GM12878 (cell line): ENCODE data around the gene SCAND1. TPM values are rescaled to one million over a fixed set of nuclear protein-coding genes. Genes with fewer than 3 reads are reported as not detected.
A peak's percentile ranks its signal among the peaks of the same experiment; 100 is the strongest.

Experiments used
- BCL3 ChIP-seq: IDR thresholded peaks from 2 replicates; pipeline ENCODE4 v1.6.1; 2011; ENCODE audit warnings: borderline replicate concordance, low read depth, mild to moderate bottlenecking, moderate library complexity, low read length; ENCODE audit not compliant: insufficient read depth, poor library complexity, severe bottlenecking
- CBX3 ChIP-seq: fragments of 200-600 bp; sonication (generic); IDR thresholded peaks from 2 replicates; pipeline ENCODE4 v1.6.1; 2016; ENCODE audit warnings: low read depth, borderline replicate concordance
- E2F8 ChIP-seq: fragments of 450-650 bp; IDR thresholded peaks from 2 replicates; pipeline ENCODE4 v1.6.1; 2018; ENCODE audit warnings: mild to moderate bottlenecking, low read depth, moderate library complexity; ENCODE audit not compliant: partially characterized antibody
- E4F1 ChIP-seq: fragments of 450-650 bp; IDR thresholded peaks from 2 replicates; pipeline ENCODE4 v1.6.1; 2018; ENCODE audit warnings: borderline replicate concordance, mild to moderate bottlenecking; ENCODE audit not compliant: partially characterized antibody
- GATAD2B ChIP-seq: fragments of 450-650 bp; conservative IDR thresholded peaks from 2 replicates; pipeline ENCODE4 v1.6.1; 2017; ENCODE audit warnings: low read depth, mild to moderate bottlenecking, moderate library complexity
- KAT2A ChIP-seq: conservative IDR thresholded peaks from 2 replicates; pipeline ENCODE4 v1.6.1; 2011; ENCODE audit warnings: low read depth, low read length; ENCODE audit not compliant: control insufficient read depth
- KLF5 ChIP-seq: fragments of 450-650 bp; IDR thresholded peaks from 2 replicates; pipeline ENCODE4 v1.6.1; 2014; ENCODE audit warnings: mild to moderate bottlenecking; ENCODE audit not compliant: partially characterized antibody
- MLLT1 ChIP-seq: fragments of 450-650 bp; IDR thresholded peaks from 2 replicates; pipeline ENCODE4 v1.6.1; 2016; ENCODE audit warnings: mild to moderate bottlenecking
- MTA3 ChIP-seq: IDR thresholded peaks from 2 replicates; pipeline ENCODE4 v1.6.1; 2012; ENCODE audit warnings: low read length, inconsistent platforms, borderline replicate concordance
- NR2C1 ChIP-seq: fragments of 450-650 bp; IDR thresholded peaks from 2 replicates; pipeline ENCODE4 v1.6.1; 2017; ENCODE audit warnings: antibody characterized with exemption, mild to moderate bottlenecking, moderate library complexity
- SIX5 ChIP-seq: IDR thresholded peaks from 2 replicates; pipeline ENCODE4 v1.6.1; 2011; ENCODE audit warnings: mild to moderate bottlenecking, low read depth, low read length, moderate library complexity; ENCODE audit not compliant: severe bottlenecking
- USF1 ChIP-seq: IDR thresholded peaks from 2 replicates; pipeline ENCODE4 v1.6.1; 2011; ENCODE audit warnings: borderline replicate concordance, low read depth, mild to moderate bottlenecking, moderate library complexity, mixed read lengths, low read length; ENCODE audit not compliant: insufficient read depth; ENCODE audit errors: extremely low read length
- ZNF384 ChIP-seq: IDR thresholded peaks from 2 replicates; pipeline ENCODE4 v1.6.1; 2012; ENCODE audit warnings: low read depth, mild to moderate bottlenecking, low read length, improper control_type of control experiment, borderline replicate concordance
- ZZZ3 ChIP-seq: IDR thresholded peaks from 2 replicates; pipeline ENCODE4 v1.6.1; 2011; ENCODE audit warnings: low read depth; ENCODE audit not compliant: control insufficient read depth, insufficient read length
- polyA plus RNA-seq, 11 experiments: library from polyadenylated mRNA; depleted of rRNA in 4 of 11; unstranded in 6 of 11; stranded (reverse) in 5 of 11; fragments of >200 nt; fragmentation: Nextera tagmentation in 4 of 11; fragmentation: Illumina TruSeq in 1 of 11; extraction: Ambion mirVana in 4 of 11; extraction: Trizol in 1 of 11; gene quantifications; 1 replicate in 1 of 11; 2 replicates in 10 of 11; pipeline versions ENCODE4 v1.2.1 to v1.2.3, GENCODE V29; 2011 to 2016; ENCODE audit warnings: inconsistent platforms in 2 of 11, missing spikeins in 2 of 11, low read depth in 1 of 11
- total RNA-seq, 4 experiments: library from RNA; depleted of rRNA in 3 of 4; stranded (reverse); fragments of >200 nt in 3 of 4; fragmentation: Illumina TruSeq in 1 of 4; extraction: Trizol in 1 of 4; gene quantifications; 2 replicates each; pipeline versions ENCODE4 v1.2.1 to v1.2.3, GENCODE V29; 2013 to 2021

SCAND1 gene
- total and polyA plus RNA-seq, 10 of the 15 experiments (the other 5 are each of a cell fraction or from before 2014, with no cell fraction given), result 0.08 to 117 (median 25.9) TPM

- TF ChIP-seq MLLT1 (0 out of 2 replicates have a peak, but pooled peaks have one; percentile 46), KLF5 (peak; percentile 77), USF1 (no peak), ZNF384 (peak; percentile 21; the same call in 1 of the 2 replicates), BCL3 (peak; percentile 44), KAT2A (no peak), MTA3 (no peak), CBX3 (no peak), GATAD2B (0 out of 2 replicates have a peak, but pooled peaks have one; percentile 19), SIX5 (peak; percentile 61), E2F8 (peak; percentile 69), E4F1 (peak; percentile 80), NR2C1 (peak; percentile 87), ZZZ3 (no peak)
These were observed at the start of gene SCAND1 (continued) for GRCh38 chr20:35954200-35954906.
